ENCODE data around the gene GAPDH. TPM values are rescaled to one million over a fixed set of nuclear protein-coding genes. Genes with fewer than 3 reads are reported as not detected.
"Not testable (repeated sequence)": the region's sequence is repeated elsewhere in the genome, so short reads cannot be mapped to it uniquely, and the experiment has no call there.

Gene GAPDH
- total and polyA plus RNA-seq, 2 donors (not counting 1 experiment from before 2014, with no cell fraction given): 6,255 to 8,983 TPM

- Histone ChIP-seq H2AFZ (ENCODE audit: low read length) (no peak overlapping the region), H3K79me2 (ENCODE audit: control insufficient read depth, insufficient read depth, low read length) (peaks cover 32% of the 10 kb centered on the region), H3K9me3 (ENCODE audit: control insufficient read depth, insufficient read depth, low read depth, low read length) (no peaks in the 10 kb centered on the region), H4K20me1 (ENCODE audit: control insufficient read depth, extremely low read depth, insufficient read depth, low read length) (no peaks in the 10 kb centered on the region), H3K36me3 (ENCODE audit: control insufficient read depth, insufficient read depth, low read length) (peaks cover 21% of the 10 kb centered on the region), H3K4me3 (replicated peaks in 1 of 4; ENCODE audit: control extremely low read depth in 1 of 4, insufficient read depth in 1 of 4, low read depth in 3 of 4, low read length in 4 of 4) (no peak overlapping the region), H3K27me3 (ENCODE audit: control insufficient read depth, insufficient read depth, low read length) (no peaks in the 10 kb centered on the region), H3K27ac (ENCODE audit: insufficient read depth, low read length) (no peak overlapping the region), H3K9ac (ENCODE audit: insufficient read depth, low read length) (no peak overlapping the region), H3K4me1 (ENCODE audit: control insufficient read depth, extremely low read depth, insufficient read depth, low read length) (peaks cover 13% of the 10 kb centered on the region), H3K4me2 (ENCODE audit: extremely low read depth, insufficient read depth, low read length) (no peak overlapping the region)
- DNase-seq (ENCODE audit: low read depth in 2 of 2): no peak
- TF ChIP-seq, protein P1, sequence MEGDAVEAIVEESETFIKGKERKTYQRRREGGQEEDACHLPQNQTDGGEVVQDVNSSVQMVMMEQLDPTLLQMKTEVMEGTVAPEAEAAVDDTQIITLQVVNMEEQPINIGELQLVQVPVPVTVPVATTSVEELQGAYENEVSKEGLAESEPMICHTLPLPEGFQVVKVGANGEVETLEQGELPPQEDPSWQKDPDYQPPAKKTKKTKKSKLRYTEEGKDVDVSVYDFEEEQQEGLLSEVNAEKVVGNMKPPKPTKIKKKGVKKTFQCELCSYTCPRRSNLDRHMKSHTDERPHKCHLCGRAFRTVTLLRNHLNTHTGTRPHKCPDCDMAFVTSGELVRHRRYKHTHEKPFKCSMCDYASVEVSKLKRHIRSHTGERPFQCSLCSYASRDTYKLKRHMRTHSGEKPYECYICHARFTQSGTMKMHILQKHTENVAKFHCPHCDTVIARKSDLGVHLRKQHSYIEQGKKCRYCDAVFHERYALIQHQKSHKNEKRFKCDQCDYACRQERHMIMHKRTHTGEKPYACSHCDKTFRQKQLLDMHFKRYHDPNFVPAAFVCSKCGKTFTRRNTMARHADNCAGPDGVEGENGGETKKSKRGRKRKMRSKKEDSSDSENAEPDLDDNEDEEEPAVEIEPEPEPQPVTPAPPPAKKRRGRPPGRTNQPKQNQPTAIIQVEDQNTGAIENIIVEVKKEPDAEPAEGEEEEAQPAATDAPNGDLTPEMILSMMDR (conservative IDR thresholded peaks at IDR 0.05 in 1 of 2, IDR thresholded peaks at IDR 0.05 in 1 of 2; ENCODE audit: low read depth in 1 of 2, low read length in 2 of 2): no peak
- no peak for TF ChIP-seq EZH2 (IDR thresholded peaks at IDR 0.05; ENCODE audit: low read length, missing control alignments)
Measured at GRCh38 chr12:6556857-6557256, 22.5 kb downstream of the GAPDH start.

DNA sequence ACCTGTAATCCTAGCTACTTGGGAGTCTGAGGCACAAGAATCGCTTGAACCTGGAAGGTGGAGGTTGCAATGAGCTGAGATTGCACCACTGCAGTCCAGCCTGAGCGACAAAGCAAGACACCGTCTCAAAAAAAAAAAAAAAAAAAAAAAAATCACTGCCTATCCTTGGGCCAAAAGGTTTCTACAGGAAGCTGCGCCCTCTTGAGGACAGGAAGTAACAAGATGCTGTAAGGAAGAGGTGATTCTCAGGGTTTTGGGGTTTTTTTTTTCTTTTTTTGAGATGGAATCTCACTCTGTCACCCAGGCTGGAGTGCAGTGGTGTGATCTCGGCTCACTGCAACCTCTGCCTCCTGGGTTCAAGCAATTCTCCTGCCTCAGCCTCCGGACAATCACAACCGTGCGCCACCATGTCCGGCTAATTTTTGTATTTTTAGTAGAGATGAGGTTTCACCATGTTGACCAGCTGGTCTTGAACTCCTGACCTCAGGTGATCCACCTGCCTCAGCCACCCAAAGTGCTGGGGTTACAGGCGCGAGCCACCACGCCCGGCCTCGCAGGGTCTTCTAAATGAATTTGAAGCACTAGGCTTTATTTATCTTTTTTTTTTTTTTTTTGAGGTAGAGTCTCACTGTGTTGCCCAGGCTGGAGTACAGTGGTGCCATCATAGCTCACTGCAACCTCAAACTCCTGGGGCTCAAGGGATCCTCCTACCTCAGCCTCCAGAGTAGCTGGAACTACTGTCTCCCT lies 23.9 kb downstream of the GAPDH start:
- peak; percentile 68 to 78 for DNase-seq (ENCODE audit: low read depth in 2 of 2)
- peaks cover 26% of the 10 kb centered on the region for H3K36me3 ChIP-seq (ENCODE audit: control insufficient read depth, insufficient read depth, low read length)
- H3K27ac ChIP-seq (ENCODE audit: insufficient read depth, low read length): not testable (repeated sequence)

DNA sequence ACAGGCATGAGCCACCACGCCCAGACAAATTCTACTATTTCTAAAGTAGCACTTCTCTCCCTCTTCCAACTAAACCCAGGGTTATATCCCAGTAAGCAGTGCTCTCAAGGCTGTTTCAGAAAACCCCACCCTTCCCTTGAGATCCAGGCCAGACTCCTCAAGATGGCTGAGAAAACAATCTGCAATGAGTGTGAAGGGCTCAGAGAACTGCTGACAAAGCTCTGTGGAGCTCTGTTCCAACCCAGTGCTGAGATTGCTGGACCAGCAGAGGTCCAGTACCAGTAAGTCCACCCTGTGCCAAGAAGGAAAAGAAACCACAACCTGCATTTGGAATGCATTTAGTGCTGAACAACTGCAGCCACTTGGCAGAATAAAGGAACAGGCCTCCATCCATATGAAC lies 25.2 kb downstream of the GAPDH start:
- no peaks in the 10 kb centered on the region for H3K4me1 ChIP-seq (ENCODE audit: control insufficient read depth, extremely low read depth, insufficient read depth, low read length)
- H3K27ac ChIP-seq (ENCODE audit: insufficient read depth, low read length): no peak overlapping the region
- no peak for TF ChIP-seq EZH2 (IDR thresholded peaks at IDR 0.05; ENCODE audit: low read length, missing control alignments)
- TF ChIP-seq, protein P1 (conservative IDR thresholded peaks at IDR 0.05 in 1 of 2, IDR thresholded peaks at IDR 0.05 in 1 of 2; ENCODE audit: low read depth in 1 of 2, low read length in 2 of 2): no peak
- H2AFZ ChIP-seq (ENCODE audit: low read length): no peak overlapping the region
- H4K20me1 ChIP-seq (ENCODE audit: control insufficient read depth, extremely low read depth, insufficient read depth, low read length): no peaks in the 10 kb centered on the region
- no peak for DNase-seq (ENCODE audit: low read depth in 2 of 2)
- no peak overlapping the region for H3K4me3 ChIP-seq (replicated peaks in 1 of 4; ENCODE audit: control extremely low read depth in 1 of 4, insufficient read depth in 1 of 4, low read depth in 3 of 4, low read length in 4 of 4)
- H3K36me3 ChIP-seq (ENCODE audit: control insufficient read depth, insufficient read depth, low read length): peaks cover 31% of the 10 kb centered on the region
- peaks cover 13% of the 10 kb centered on the region for H3K79me2 ChIP-seq (ENCODE audit: control insufficient read depth, insufficient read depth, low read length)
- no peak overlapping the region for H3K9ac ChIP-seq (ENCODE audit: insufficient read depth, low read length)
- H3K27me3 ChIP-seq (ENCODE audit: control insufficient read depth, insufficient read depth, low read length): no peaks in the 10 kb centered on the region
- no peaks in the 10 kb centered on the region for H3K9me3 ChIP-seq (ENCODE audit: control insufficient read depth, insufficient read depth, low read depth, low read length)
- no peak overlapping the region for H3K4me2 ChIP-seq (ENCODE audit: extremely low read depth, insufficient read depth, low read length)

More for the DNA sequence above, 23.9 kb downstream of the GAPDH start:
- H3K9ac ChIP-seq (ENCODE audit: insufficient read depth, low read length); H3K4me1 ChIP-seq (ENCODE audit: control insufficient read depth, extremely low read depth, insufficient read depth, low read length); H2AFZ ChIP-seq (ENCODE audit: low read length); H3K27me3 ChIP-seq (ENCODE audit: control insufficient read depth, insufficient read depth, low read length); H3K4me2 ChIP-seq (ENCODE audit: extremely low read depth, insufficient read depth, low read length); H3K4me3 ChIP-seq (replicated peaks in 1 of 4; ENCODE audit: control extremely low read depth in 1 of 4, insufficient read depth in 1 of 4, low read depth in 3 of 4, low read length in 4 of 4); H3K9me3 ChIP-seq (ENCODE audit: control insufficient read depth, insufficient read depth, low read depth, low read length); H4K20me1 ChIP-seq (ENCODE audit: control insufficient read depth, extremely low read depth, insufficient read depth, low read length): not testable (repeated sequence)
- TF ChIP-seq, protein P1 (conservative IDR thresholded peaks at IDR 0.05 in 1 of 2, IDR thresholded peaks at IDR 0.05 in 1 of 2; ENCODE audit: low read depth in 1 of 2, low read length in 2 of 2): peak; percentile 50 to 71
- peaks cover 22% of the 10 kb centered on the region for H3K79me2 ChIP-seq (ENCODE audit: control insufficient read depth, insufficient read depth, low read length)

All from fibroblast of lung (primary cell).